Measurements from ENCODE around the gene PLXNB3. TPM values are rescaled to one million over a fixed set of nuclear protein-coding genes. Genes with fewer than 3 reads are reported as not detected.

The PLXNB3 gene
- total and polyA plus RNA-seq, 2 of the 13 experiments (the other 11 are each of a cell fraction or from before 2014, with no cell fraction given): 3.0 to 6.9 TPM

DNA sequence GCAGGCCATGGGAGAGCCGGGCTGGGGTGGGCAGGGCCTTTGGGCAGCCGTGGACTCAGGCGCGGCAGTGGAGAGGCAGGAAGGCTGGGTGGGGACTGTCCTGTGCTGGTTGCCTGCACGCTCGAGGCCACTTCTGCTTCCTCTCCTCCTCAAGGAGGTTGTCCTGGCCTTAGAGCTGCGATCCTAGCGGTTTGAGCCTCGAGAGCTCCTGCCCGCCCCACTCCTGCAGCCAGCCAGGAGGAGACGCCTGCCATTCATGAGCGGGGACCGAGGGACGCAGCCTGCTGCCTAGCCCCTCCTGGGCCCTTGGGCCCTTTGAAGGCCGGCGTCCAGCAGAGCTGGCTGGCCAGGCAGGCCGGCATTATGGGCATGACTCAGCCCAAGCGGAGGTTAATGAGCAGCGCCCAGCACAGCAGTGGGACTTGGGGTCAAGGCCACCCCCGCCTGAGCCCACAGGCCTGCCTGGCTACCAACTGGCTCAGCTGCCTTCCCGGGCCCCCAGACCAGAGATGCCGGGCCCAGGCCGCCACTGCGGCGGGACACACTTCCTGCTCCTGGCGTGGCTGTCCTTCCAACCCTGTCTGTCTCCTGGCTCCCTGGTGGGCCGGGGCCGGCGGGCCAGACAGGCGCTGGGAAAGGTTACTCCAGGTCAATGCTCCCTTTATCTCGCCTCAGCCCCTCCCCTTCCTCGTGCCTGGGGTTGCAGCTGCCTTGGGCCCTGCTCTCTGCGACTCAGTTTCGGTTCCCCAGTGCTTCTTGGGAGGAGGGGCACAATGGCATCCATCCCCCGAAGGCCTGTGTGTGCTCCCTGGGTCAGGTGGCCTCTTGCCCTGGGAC is 37.5 kb upstream of the PLXNB3 start (continued):
- no peak; the same call in 1 of the 2 replicates for TF ChIP-seq ZNF776 (CRISPR knock-in tag; IDR thresholded peaks at IDR 0.05)
- TF ChIP-seq, protein P1, sequence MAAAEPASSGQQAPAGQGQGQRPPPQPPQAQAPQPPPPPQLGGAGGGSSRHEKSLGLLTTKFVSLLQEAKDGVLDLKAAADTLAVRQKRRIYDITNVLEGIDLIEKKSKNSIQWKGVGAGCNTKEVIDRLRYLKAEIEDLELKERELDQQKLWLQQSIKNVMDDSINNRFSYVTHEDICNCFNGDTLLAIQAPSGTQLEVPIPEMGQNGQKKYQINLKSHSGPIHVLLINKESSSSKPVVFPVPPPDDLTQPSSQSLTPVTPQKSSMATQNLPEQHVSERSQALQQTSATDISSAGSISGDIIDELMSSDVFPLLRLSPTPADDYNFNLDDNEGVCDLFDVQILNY (CRISPR knock-in tag; conservative IDR thresholded peaks at IDR 0.05): no peak
- no peak for TF ChIP-seq IRX3 (CRISPR knock-in tag; IDR thresholded peaks at IDR 0.05; ENCODE audit: borderline replicate concordance, low read depth)
- TF ChIP-seq ZNF556 (CRISPR knock-in tag; IDR thresholded peaks at IDR 0.05; ENCODE audit: borderline replicate concordance): no peak
- peak; percentile 88 for TF ChIP-seq PHF21A (CRISPR knock-in tag; IDR thresholded peaks at IDR 0.05)
- TF ChIP-seq, protein P2, sequence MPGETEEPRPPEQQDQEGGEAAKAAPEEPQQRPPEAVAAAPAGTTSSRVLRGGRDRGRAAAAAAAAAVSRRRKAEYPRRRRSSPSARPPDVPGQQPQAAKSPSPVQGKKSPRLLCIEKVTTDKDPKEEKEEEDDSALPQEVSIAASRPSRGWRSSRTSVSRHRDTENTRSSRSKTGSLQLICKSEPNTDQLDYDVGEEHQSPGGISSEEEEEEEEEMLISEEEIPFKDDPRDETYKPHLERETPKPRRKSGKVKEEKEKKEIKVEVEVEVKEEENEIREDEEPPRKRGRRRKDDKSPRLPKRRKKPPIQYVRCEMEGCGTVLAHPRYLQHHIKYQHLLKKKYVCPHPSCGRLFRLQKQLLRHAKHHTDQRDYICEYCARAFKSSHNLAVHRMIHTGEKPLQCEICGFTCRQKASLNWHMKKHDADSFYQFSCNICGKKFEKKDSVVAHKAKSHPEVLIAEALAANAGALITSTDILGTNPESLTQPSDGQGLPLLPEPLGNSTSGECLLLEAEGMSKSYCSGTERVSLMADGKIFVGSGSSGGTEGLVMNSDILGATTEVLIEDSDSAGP (CRISPR knock-in tag; IDR thresholded peaks at IDR 0.05; ENCODE audit: borderline replicate concordance): peak; percentile 61
- TF ChIP-seq, protein P3, sequence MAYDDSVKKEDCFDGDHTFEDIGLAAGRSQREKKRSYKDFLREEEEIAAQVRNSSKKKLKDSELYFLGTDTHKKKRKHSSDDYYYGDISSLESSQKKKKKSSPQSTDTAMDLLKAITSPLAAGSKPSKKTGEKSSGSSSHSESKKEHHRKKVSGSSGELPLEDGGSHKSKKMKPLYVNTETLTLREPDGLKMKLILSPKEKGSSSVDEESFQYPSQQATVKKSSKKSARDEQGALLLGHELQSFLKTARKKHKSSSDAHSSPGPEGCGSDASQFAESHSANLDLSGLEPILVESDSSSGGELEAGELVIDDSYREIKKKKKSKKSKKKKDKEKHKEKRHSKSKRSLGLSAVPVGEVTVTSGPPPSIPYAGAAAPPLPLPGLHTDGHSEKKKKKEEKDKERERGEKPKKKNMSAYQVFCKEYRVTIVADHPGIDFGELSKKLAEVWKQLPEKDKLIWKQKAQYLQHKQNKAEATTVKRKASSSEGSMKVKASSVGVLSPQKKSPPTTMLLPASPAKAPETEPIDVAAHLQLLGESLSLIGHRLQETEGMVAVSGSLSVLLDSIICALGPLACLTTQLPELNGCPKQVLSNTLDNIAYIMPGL (CRISPR knock-in tag; IDR thresholded peaks at IDR 0.05; ENCODE audit: borderline replicate concordance in 1 of 2, low read depth in 1 of 2): peak in 1 of 2 experiments; percentile 53; a peak in 2 of 4 replicates
- TF ChIP-seq, protein P4, sequence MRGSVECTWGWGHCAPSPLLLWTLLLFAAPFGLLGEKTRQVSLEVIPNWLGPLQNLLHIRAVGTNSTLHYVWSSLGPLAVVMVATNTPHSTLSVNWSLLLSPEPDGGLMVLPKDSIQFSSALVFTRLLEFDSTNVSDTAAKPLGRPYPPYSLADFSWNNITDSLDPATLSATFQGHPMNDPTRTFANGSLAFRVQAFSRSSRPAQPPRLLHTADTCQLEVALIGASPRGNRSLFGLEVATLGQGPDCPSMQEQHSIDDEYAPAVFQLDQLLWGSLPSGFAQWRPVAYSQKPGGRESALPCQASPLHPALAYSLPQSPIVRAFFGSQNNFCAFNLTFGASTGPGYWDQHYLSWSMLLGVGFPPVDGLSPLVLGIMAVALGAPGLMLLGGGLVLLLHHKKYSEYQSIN (CRISPR knock-in tag; IDR thresholded peaks at IDR 0.05; ENCODE audit: borderline replicate concordance): no peak
- no peak for TF ChIP-seq SRSF4 (IDR thresholded peaks at IDR 0.05; ENCODE audit: low read depth, low read length, poor library complexity, severe bottlenecking)
- TF ChIP-seq, protein P5, sequence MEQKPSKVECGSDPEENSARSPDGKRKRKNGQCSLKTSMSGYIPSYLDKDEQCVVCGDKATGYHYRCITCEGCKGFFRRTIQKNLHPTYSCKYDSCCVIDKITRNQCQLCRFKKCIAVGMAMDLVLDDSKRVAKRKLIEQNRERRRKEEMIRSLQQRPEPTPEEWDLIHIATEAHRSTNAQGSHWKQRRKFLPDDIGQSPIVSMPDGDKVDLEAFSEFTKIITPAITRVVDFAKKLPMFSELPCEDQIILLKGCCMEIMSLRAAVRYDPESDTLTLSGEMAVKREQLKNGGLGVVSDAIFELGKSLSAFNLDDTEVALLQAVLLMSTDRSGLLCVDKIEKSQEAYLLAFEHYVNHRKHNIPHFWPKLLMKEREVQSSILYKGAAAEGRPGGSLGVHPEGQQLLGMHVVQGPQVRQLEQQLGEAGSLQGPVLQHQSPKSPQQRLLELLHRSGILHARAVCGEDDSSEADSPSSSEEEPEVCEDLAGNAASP (CRISPR knock-in tag; IDR thresholded peaks at IDR 0.05; ENCODE audit: borderline replicate concordance): peak; percentile 95
- no peak; the same call in 1 of the 2 replicates for TF ChIP-seq ZNF629 (CRISPR knock-in tag; conservative IDR thresholded peaks at IDR 0.05)
- TF ChIP-seq NFATC3 (CRISPR knock-in tag; IDR thresholded peaks at IDR 0.05): no peak
- TF ChIP-seq, protein P6, sequence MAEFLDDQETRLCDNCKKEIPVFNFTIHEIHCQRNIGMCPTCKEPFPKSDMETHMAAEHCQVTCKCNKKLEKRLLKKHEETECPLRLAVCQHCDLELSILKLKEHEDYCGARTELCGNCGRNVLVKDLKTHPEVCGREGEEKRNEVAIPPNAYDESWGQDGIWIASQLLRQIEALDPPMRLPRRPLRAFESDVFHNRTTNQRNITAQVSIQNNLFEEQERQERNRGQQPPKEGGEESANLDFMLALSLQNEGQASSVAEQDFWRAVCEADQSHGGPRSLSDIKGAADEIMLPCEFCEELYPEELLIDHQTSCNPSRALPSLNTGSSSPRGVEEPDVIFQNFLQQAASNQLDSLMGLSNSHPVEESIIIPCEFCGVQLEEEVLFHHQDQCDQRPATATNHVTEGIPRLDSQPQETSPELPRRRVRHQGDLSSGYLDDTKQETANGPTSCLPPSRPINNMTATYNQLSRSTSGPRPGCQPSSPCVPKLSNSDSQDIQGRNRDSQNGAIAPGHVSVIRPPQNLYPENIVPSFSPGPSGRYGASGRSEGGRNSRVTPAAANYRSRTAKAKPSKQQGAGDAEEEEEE (CRISPR knock-in tag; IDR thresholded peaks at IDR 0.05; ENCODE audit: borderline replicate concordance): no peak
- no peak for TF ChIP-seq ZNF749 (CRISPR knock-in tag; IDR thresholded peaks at IDR 0.05; ENCODE audit: borderline replicate concordance)

Data from HepG2 (cell line).